BLaER1 treated with 17β-estradiol and CSF1 and Interleukin-3, amounts not matched to agents 10 nM and 100 nM (cell line): ENCODE results near the gene SORL1-AS1.

Source experiments
- H3K27ac ChIP-seq, 11 experiments: shearing (Covaris generic); formaldehyde crosslinking; 2 replicates each; pipeline ENCODE4 v1.8.1; 2022
- H3K27me3 ChIP-seq, 11 experiments: shearing (Covaris generic); formaldehyde crosslinking; 2 replicates each; pipeline ENCODE4 v1.8.1; 2022
- H3K36me3 ChIP-seq, 11 experiments: shearing (Covaris generic); formaldehyde crosslinking; 2 replicates each; pipeline ENCODE4 v1.8.1; 2022
- H3K4me1 ChIP-seq, 10 experiments: shearing (Covaris generic); formaldehyde crosslinking; 2 replicates each; pipeline ENCODE4 v1.8.1; 2022
- H3K4me2 ChIP-seq, 11 experiments: shearing (Covaris generic); formaldehyde crosslinking; 2 replicates each; pipeline ENCODE4 v1.8.1; 2022
- H3K4me3 ChIP-seq, 10 experiments: shearing (Covaris generic); formaldehyde crosslinking; 2 replicates each; pipeline ENCODE4 v1.8.1; 2022
- H3K9ac ChIP-seq, 11 experiments: shearing (Covaris generic); formaldehyde crosslinking; 2 replicates each; pipeline ENCODE4 v1.8.1; 2022
- H3K9me3 ChIP-seq, 11 experiments: shearing (Covaris generic); formaldehyde crosslinking; replicated peaks in 1 of 11; 2 replicates each; pipeline ENCODE4 v1.8.1; 2022
- H4K20me1 ChIP-seq, 11 experiments: shearing (Covaris generic); formaldehyde crosslinking; 2 replicates each; pipeline ENCODE4 v1.8.1; 2022
- Cebpa-rat ChIP-seq, 11 experiments: shearing (Covaris generic); IDR thresholded peaks; 2 replicates each; pipeline ENCODE4 v1.8.1; 2022

SORL1-AS1 gene

GRCh38 chr11:121445071-121445768 lies 7.5 kb downstream of the SORL1-AS1 start:
- Histone ChIP-seq H3K4me2 (peak overlapping the region; percentile 32 to 100 (median 74)), H4K20me1 (no peaks in the 10 kb centered on the region), H3K27me3 (peaks cover 0 to 5% (median 0%) of the 10 kb centered on the region in 11 experiments; a peak in 1 of 22 replicates), H3K36me3 (no peaks in the 10 kb centered on the region), H3K9me3 (peaks cover 0 to 8% (median 0%) of the 10 kb centered on the region in 11 experiments; a peak in 4 of 22 replicates), H3K9ac (peak overlapping the region in 3 of 11 experiments; percentile 4 to 34 (median 11); a peak in 1 of 22 replicates), H3K27ac (peak overlapping the region in 3 of 11 experiments; percentile 8 to 43 (median 21); a peak in 3 of 22 replicates), H3K4me3 (no peak overlapping the region), H3K4me1 (peaks cover 32 to 63% (median 53%) of the 10 kb centered on the region in 10 experiments)
- no peak for TF ChIP-seq Cebpa-rat (IDR thresholded peaks at IDR 0.05)

GRCh38 chr11:121444526-121444925 lies 8.2 kb downstream of the SORL1-AS1 start:
- Histone ChIP-seq H3K36me3 (no peaks in the 10 kb centered on the region), H3K27me3 (no peaks in the 10 kb centered on the region), H3K4me2 (peak overlapping the region in 7 of 11 experiments; percentile 66 to 99 (median 74); a peak in 10 of 22 replicates), H3K27ac (no peak overlapping the region), H3K9me3 (peaks cover 0 to 8% (median 0%) of the 10 kb centered on the region in 11 experiments; a peak in 4 of 22 replicates), H3K4me1 (peaks cover 32 to 56% (median 49%) of the 10 kb centered on the region in 10 experiments), H3K9ac (no peak overlapping the region), H4K20me1 (no peaks in the 10 kb centered on the region), H3K4me3 (no peak overlapping the region)
- TF ChIP-seq Cebpa-rat (IDR thresholded peaks at IDR 0.05): no peak

- no peak overlapping the region for H3K4me3 ChIP-seq
- no peaks in the 10 kb centered on the region for H4K20me1 ChIP-seq
- no peak for TF ChIP-seq Cebpa-rat (IDR thresholded peaks at IDR 0.05)
- H3K9me3 ChIP-seq: peaks cover 0 to under 1% (median 0%) of the 10 kb centered on the region in 11 experiments; a peak in 3 of 22 replicates
- H3K4me2 ChIP-seq: no peak overlapping the region
- peaks cover 32 to 49% (median 42%) of the 10 kb centered on the region in 10 experiments for H3K4me1 ChIP-seq
- H3K36me3 ChIP-seq: no peaks in the 10 kb centered on the region
- no peaks in the 10 kb centered on the region for H3K27me3 ChIP-seq
- no peak overlapping the region for H3K9ac ChIP-seq
- no peak overlapping the region for H3K27ac ChIP-seq
Observed at GRCh38 chr11:121443688-121444275, 9.0 kb downstream of the SORL1-AS1 start.

GRCh38 chr11:121441521-121441920 lies 11.2 kb downstream of the SORL1-AS1 start:
- peaks cover 22 to 42% (median 27%) of the 10 kb centered on the region in 10 experiments for H3K4me1 ChIP-seq
- H4K20me1 ChIP-seq: no peaks in the 10 kb centered on the region
- no peak overlapping the region for H3K4me3 ChIP-seq
- no peaks in the 10 kb centered on the region for H3K36me3 ChIP-seq
- no peak for TF ChIP-seq Cebpa-rat (IDR thresholded peaks at IDR 0.05)
- no peak overlapping the region for H3K4me2 ChIP-seq
- H3K27ac ChIP-seq: no peak overlapping the region
- no peaks in the 10 kb centered on the region for H3K9me3 ChIP-seq
- no peaks in the 10 kb centered on the region for H3K27me3 ChIP-seq
- H3K9ac ChIP-seq: no peak overlapping the region

DNA sequence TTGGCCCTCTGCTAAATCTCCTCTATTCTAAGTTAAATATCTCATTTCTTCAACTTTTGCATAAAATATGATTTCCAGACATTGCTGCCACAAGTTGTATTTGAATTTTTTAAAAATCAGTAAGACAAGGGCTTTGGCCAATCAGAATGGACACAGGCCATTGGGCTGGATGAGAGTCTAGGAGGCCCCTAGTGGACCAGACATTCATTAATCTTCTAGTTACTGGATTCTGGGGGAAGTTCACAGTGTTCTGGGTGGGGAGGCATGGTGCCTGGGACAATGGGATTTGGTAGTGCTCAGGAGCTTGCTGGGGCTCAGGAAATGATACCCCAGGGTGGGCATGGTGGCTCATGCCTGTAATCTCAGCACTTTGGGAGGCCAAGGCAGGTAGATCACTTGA lies 13.0 kb downstream of the SORL1-AS1 start:
- Histone ChIP-seq H3K9me3 (no peaks in the 10 kb centered on the region), H3K9ac (no peak overlapping the region), H3K4me2 (no peak overlapping the region), H3K27me3 (no peaks in the 10 kb centered on the region), H4K20me1 (no peaks in the 10 kb centered on the region), H3K4me1 (peaks cover 5 to 42% (median 28%) of the 10 kb centered on the region in 10 experiments), H3K36me3 (no peaks in the 10 kb centered on the region), H3K27ac (no peak overlapping the region), H3K4me3 (no peak overlapping the region)
- TF ChIP-seq Cebpa-rat (IDR thresholded peaks at IDR 0.05): no peak

DNA sequence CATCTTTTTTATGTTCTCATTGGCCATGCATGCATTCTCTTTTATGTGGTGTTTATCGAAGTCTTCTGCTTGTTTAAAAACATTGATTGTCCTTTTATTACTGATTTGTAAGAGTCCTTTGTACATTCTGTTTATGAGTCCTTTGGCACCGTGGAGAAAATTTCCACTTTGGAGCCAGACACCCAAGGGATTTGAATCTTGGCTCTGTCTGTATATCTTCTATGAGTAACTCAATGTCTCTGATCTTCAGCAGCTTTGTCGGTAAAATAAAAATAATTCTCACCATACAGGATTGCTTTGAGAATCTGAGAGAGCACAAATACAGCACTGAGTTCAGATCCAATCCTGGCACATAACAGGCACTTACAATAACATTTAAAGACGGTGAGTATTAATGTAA lies 13.4 kb downstream of the SORL1-AS1 start:
- Histone ChIP-seq H3K9me3 (no peaks in the 10 kb centered on the region), H3K27ac (no peak overlapping the region), H3K4me3 (no peak overlapping the region), H4K20me1 (no peaks in the 10 kb centered on the region), H3K36me3 (no peaks in the 10 kb centered on the region), H3K9ac (no peak overlapping the region), H3K4me1 (peaks cover under 1 to 42% (median 28%) of the 10 kb centered on the region in 10 experiments), H3K27me3 (no peaks in the 10 kb centered on the region), H3K4me2 (no peak overlapping the region)
- no peak for TF ChIP-seq Cebpa-rat (IDR thresholded peaks at IDR 0.05)

GRCh38 chr11:121437686-121438078 lies 15.1 kb downstream of the SORL1-AS1 start:
- TF ChIP-seq Cebpa-rat (IDR thresholded peaks at IDR 0.05): no peak
- H3K9me3 ChIP-seq: no peaks in the 10 kb centered on the region
- H3K27ac ChIP-seq: no peak overlapping the region
- no peaks in the 10 kb centered on the region for H4K20me1 ChIP-seq
- peaks cover 0 to 39% (median 28%) of the 10 kb centered on the region in 10 experiments; a peak in 15 of 20 replicates for H3K4me1 ChIP-seq
- peak overlapping the region in 7 of 11 experiments; percentile 17 to 70 (median 65); a peak in 11 of 22 replicates for H3K4me2 ChIP-seq
- H3K27me3 ChIP-seq: no peaks in the 10 kb centered on the region
- no peak overlapping the region for H3K4me3 ChIP-seq
- H3K36me3 ChIP-seq: no peaks in the 10 kb centered on the region
- H3K9ac ChIP-seq: no peak overlapping the region

DNA sequence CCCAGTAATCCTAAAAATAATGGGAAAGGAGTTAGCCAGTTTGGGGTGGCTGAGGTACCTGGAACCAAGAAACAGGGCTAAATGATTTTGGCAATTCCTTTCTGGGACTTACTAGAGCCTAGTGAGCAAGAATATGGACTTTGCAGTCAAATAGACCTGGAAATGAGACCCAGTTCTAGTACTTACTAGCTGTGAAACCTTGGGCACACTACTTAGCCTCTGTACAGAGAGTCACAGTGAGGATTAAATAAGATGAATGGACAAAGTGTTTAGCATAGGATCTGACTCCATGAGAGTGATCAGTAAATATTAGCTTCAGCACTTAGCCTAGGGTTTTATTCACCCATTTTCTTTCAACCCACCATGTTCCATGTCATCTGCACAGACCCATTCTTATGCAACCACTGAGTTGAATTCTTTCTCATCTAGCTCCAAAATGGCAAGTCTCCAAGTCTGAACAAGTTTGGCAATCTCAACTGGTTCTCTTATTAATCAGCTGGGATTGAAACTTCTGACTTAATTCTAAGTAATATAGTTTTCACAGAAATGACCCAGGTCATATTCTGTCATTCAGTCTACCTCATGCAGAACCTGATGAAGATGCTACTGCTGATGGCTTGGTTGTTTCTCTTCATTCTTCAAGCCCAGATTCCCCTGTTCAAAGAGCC lies 15.6 kb downstream of the SORL1-AS1 start:
- Histone ChIP-seq H4K20me1 (no peaks in the 10 kb centered on the region), H3K9ac (no peak overlapping the region), H3K4me3 (no peak overlapping the region)

More for the DNA sequence above, 15.6 kb downstream of the SORL1-AS1 start:
- Histone ChIP-seq H3K9me3 (no peaks in the 10 kb centered on the region), H3K36me3 (no peaks in the 10 kb centered on the region), H3K4me1 (peaks cover 0 to 39% (median 28%) of the 10 kb centered on the region in 10 experiments; a peak in 15 of 20 replicates), H3K27me3 (no peaks in the 10 kb centered on the region), H3K4me2 (peak overlapping the region in 7 of 11 experiments; percentile 17 to 70 (median 69); a peak in 12 of 22 replicates), H3K27ac (peak overlapping the region in 3 of 11 experiments; percentile 18 to 57 (median 36); a peak in 3 of 22 replicates)
- TF ChIP-seq Cebpa-rat (IDR thresholded peaks at IDR 0.05): no peak
